ENCODE results near the gene SERPINA3. TPM values are rescaled to one million over a fixed set of nuclear protein-coding genes. Genes with fewer than 3 reads are reported as not detected.

The SERPINA3 gene
- total RNA-seq, 1 experiment from 2014 or later, result 0.17 TPM

DNA sequence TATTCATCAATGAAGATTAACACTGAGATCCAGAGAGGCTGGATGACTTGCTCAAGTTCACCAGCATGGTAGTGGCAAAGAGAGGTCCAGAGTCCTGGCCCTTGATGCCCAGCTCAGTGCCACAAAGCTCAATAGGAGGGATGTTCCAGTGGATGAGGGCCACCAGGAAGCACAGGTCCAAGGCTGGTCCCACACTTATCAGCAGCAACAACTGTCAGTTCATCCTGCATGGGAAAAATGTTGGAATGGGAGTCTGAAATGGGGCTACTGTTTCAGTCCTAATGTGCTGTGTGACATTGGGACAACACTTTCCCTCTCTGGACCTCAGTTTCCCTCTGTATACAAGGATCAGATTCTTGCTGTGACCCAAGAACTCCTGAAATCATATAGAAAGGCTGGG, 19.7 kb upstream of the SERPINA3 start:
- no peaks in the 10 kb centered on the region for H3K36me3 ChIP-seq (ENCODE audit: insufficient read depth, low read length, poor library complexity, severe bottlenecking)
- intact Hi-C loops (cut with micrococcal nuclease; ENCODE audit: unreplicated experiment), result no loop called here
- no peak for TF ChIP-seq EZH2 (IDR thresholded peaks at IDR 0.05; ENCODE audit: borderline replicate concordance, low read depth, low read length, poor library complexity, severe bottlenecking)
- TF ChIP-seq, protein P1, sequence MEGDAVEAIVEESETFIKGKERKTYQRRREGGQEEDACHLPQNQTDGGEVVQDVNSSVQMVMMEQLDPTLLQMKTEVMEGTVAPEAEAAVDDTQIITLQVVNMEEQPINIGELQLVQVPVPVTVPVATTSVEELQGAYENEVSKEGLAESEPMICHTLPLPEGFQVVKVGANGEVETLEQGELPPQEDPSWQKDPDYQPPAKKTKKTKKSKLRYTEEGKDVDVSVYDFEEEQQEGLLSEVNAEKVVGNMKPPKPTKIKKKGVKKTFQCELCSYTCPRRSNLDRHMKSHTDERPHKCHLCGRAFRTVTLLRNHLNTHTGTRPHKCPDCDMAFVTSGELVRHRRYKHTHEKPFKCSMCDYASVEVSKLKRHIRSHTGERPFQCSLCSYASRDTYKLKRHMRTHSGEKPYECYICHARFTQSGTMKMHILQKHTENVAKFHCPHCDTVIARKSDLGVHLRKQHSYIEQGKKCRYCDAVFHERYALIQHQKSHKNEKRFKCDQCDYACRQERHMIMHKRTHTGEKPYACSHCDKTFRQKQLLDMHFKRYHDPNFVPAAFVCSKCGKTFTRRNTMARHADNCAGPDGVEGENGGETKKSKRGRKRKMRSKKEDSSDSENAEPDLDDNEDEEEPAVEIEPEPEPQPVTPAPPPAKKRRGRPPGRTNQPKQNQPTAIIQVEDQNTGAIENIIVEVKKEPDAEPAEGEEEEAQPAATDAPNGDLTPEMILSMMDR (conservative IDR thresholded peaks at IDR 0.05; ENCODE audit: low read depth, low read length), result no peak
- ChIA-PET CTCF (no interaction called here), POLR2A (ENCODE audit: low non-redundant PET) (no interaction called here)
- no TSS peak for BruUV-seq (replicated peaks)
- no peak overlapping the region for H3K4me3 ChIP-seq (ENCODE audit: low read depth, low read length, poor library complexity, severe bottlenecking)
- no peaks in the 10 kb centered on the region for H3K4me1 ChIP-seq (ENCODE audit: insufficient read depth, low read length, poor library complexity, severe bottlenecking)
- no peak overlapping the region for H3K27ac ChIP-seq (ENCODE audit: low read depth, low read length, poor library complexity, severe bottlenecking)
- DNase-seq (ENCODE audit: low spot score), result no peak
- H3K9me3 ChIP-seq (ENCODE audit: low read depth, low read length, poor library complexity, severe bottlenecking), result no peaks in the 10 kb centered on the region
- H3K27me3 ChIP-seq (replicated peaks; ENCODE audit: insufficient read depth, low read depth, low read length, poor library complexity), result no peaks in the 10 kb centered on the region

DNA sequence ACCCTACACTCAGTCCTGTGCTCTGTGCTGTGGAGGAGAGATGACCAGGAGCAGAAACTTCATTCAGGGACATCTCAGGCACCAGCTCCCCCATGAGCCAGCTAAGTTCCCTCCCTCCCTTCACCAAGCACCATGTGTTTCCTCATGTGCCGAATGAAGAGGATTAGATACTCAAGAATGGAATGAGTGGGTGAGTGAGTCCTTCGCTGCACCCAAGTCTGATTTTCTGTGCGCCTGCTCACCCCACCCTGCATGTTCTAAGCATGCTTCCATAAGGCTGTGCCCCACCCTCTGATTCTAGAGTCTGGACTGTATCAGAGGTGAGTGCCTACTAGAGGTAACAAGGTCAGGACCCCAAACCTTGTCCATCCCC, 18.8 kb upstream of the SERPINA3 start:
- no peak overlapping the region for H3K27ac ChIP-seq (ENCODE audit: low read depth, low read length, poor library complexity, severe bottlenecking)
- no peak for DNase-seq (ENCODE audit: low spot score)
- H3K36me3 ChIP-seq (ENCODE audit: insufficient read depth, low read length, poor library complexity, severe bottlenecking), result no peaks in the 10 kb centered on the region
- H3K9me3 ChIP-seq (ENCODE audit: low read depth, low read length, poor library complexity, severe bottlenecking), result no peaks in the 10 kb centered on the region
- ChIA-PET POLR2A (ENCODE audit: low non-redundant PET) (no interaction called here), CTCF (no interaction called here)
- TF ChIP-seq, protein P1 (conservative IDR thresholded peaks at IDR 0.05; ENCODE audit: low read depth, low read length), result no peak
- TF ChIP-seq EZH2 (IDR thresholded peaks at IDR 0.05; ENCODE audit: borderline replicate concordance, low read depth, low read length, poor library complexity, severe bottlenecking), result no peak
- BruUV-seq (replicated peaks), result no TSS peak
- no peaks in the 10 kb centered on the region for H3K4me1 ChIP-seq (ENCODE audit: insufficient read depth, low read length, poor library complexity, severe bottlenecking)
- H3K27me3 ChIP-seq (replicated peaks; ENCODE audit: insufficient read depth, low read depth, low read length, poor library complexity), result no peaks in the 10 kb centered on the region
- H3K4me3 ChIP-seq (ENCODE audit: low read depth, low read length, poor library complexity, severe bottlenecking), result no peak overlapping the region
- intact Hi-C loops (cut with micrococcal nuclease; ENCODE audit: unreplicated experiment), result no loop called here

DNA sequence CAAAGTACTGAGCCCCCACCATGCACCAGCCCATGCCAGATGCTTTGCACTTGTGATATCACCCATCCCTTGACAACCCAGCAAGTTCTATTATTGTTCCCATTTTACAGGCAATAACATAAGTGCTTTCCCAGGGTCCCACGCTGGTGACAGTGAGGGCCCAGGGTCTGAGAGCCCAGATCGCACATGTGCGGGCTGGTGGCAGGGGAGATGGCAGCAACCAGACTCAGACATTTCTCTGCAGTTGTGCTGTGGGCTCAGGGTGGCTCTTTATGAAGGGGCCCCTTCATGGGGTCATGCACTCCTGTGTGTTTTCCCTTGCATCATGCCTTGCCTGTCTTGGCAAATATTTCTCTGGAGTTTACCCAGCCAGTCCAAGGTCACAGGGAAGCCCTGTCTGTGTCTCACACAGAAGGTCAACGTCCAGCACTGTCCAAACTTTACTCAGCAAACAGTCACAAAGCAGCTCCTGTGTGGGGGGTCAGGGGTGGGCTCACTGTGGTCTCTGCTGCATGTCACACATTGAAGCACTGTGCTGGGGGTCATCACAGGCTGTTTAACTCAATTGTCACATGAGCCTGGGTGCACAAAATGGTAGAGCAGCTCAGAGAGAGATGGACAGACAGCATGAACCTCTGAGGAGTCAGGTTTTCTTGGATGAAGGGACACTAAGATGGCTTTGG, 18.3 kb upstream of the SERPINA3 start:
- intact Hi-C loops (cut with micrococcal nuclease; ENCODE audit: unreplicated experiment), result no loop called here
- no peaks in the 10 kb centered on the region for H3K27me3 ChIP-seq (replicated peaks; ENCODE audit: insufficient read depth, low read depth, low read length, poor library complexity)
- no peaks in the 10 kb centered on the region for H3K9me3 ChIP-seq (ENCODE audit: low read depth, low read length, poor library complexity, severe bottlenecking)
- CTCF ChIA-PET, result no interaction called here
- no peaks in the 10 kb centered on the region for H3K36me3 ChIP-seq (ENCODE audit: insufficient read depth, low read length, poor library complexity, severe bottlenecking)
- H3K4me1 ChIP-seq (ENCODE audit: insufficient read depth, low read length, poor library complexity, severe bottlenecking), result peaks cover 4% of the 10 kb centered on the region
- H3K27ac ChIP-seq (ENCODE audit: low read depth, low read length, poor library complexity, severe bottlenecking), result no peak overlapping the region
- TF ChIP-seq, protein P1 (conservative IDR thresholded peaks at IDR 0.05; ENCODE audit: low read depth, low read length), result no peak
- TF ChIP-seq EZH2 (IDR thresholded peaks at IDR 0.05; ENCODE audit: borderline replicate concordance, low read depth, low read length, poor library complexity, severe bottlenecking), result no peak
- no peak overlapping the region for H3K4me3 ChIP-seq (ENCODE audit: low read depth, low read length, poor library complexity, severe bottlenecking)
- POLR2A ChIA-PET (ENCODE audit: low non-redundant PET), result no interaction called here
- BruUV-seq (replicated peaks), result no TSS peak
- no peak for DNase-seq (ENCODE audit: low spot score)
